Urinary bladder (tissue), 4 donors: ENCODE data around the gene SLC22A8. TPM values are rescaled to one million over a fixed set of nuclear protein-coding genes. Genes with fewer than 3 reads are reported as not detected.
"Not testable (repeated sequence)": the region's sequence is repeated elsewhere in the genome, so short reads cannot be mapped to it uniquely, and the experiment has no call there.

Experiments used
- DNase-seq: peaks from one replicate; pipeline ENCODE4 v3.0.0-alpha.2; 2015; ENCODE audit errors: extremely low spot score
- H3K27ac ChIP-seq: one replicate; pipeline ENCODE4 v1.5.1; 2013; ENCODE audit warnings: low read depth, mild to moderate bottlenecking, moderate library complexity
- H3K36me3 ChIP-seq: one replicate; pipeline ENCODE4 v1.6.1; 2013; ENCODE audit warnings: mild to moderate bottlenecking, moderate library complexity; ENCODE audit not compliant: insufficient read depth
- H3K4me1 ChIP-seq: one replicate; pipeline ENCODE4 v1.6.1; 2013; ENCODE audit warnings: mild to moderate bottlenecking, moderate library complexity; ENCODE audit not compliant: insufficient read depth
- H3K4me3 ChIP-seq: one replicate; pipeline ENCODE4 v1.5.1; 2013; ENCODE audit warnings: low read depth, low read length
- WGBS: extraction: QIAGEN DNeasy Blood & Tissue Kit; methylation state at CpG from one replicate; pipeline ENCODE4 v1.1.7; 2013; 5-methylcytosine and 5-hydroxymethylcytosine counted together
- polyA plus RNA-seq: library from polyadenylated mRNA; stranded (reverse); fragments of 200-250 nt; gene quantifications from one replicate; pipeline ENCODE4 v1.2.3, GENCODE V29; 2013
- total RNA-seq: library from RNA; depleted of rRNA; stranded (reverse); fragments of >200 nt; gene quantifications from one replicate; pipeline ENCODE4 v1.2.3, GENCODE V29; 2014
- donor health status: healthy with polysubstance abuse.
- donor health status: healthy.

The SLC22A8 gene
- total and polyA plus RNA-seq, 2 donors: not detected

- Histone ChIP-seq H3K27ac (no peak overlapping the region), H3K4me1 (no peaks in the 10 kb centered on the region), H3K4me3 (no peak overlapping the region), H3K36me3 (no peaks in the 10 kb centered on the region)
- 10% methylated on average over 9 of the region's 9 CpGs for WGBS
- no peak for DNase-seq
Measured at GRCh38 chr11:62974848-62975522, 40.7 kb downstream of the SLC22A8 start.

DNA sequence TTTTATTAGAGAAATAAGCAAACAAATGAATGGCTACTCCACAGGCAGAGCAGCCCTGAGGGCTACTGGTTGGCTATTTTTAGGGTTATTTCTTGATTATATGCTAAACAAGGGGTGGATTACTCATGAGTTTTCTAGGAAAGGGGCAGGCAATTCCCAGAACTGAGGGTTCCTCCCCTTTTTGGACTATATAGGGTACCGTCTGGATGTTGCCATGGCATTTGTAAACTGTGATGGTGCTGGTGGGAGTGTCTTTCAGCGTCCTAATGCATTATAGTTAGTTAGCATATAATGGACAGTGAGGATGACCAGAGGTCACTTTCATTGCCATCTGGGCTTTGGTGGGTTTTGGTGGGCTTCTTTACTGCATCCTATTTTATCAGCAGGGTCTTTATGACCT, 50.1 kb downstream of the SLC22A8 start:
- no peak for DNase-seq
- Histone ChIP-seq H3K36me3 (no peaks in the 10 kb centered on the region), H3K27ac (no peak overlapping the region), H3K4me3 (no peak overlapping the region), H3K4me1 (no peaks in the 10 kb centered on the region)
- 47% methylated on average over 2 of the region's 2 CpGs for WGBS

GRCh38 chr11:62962391-62962790, 53.2 kb downstream of the SLC22A8 start:
- no peak for DNase-seq
- WGBS: 75% methylated on average over 3 of the region's 3 CpGs

DNA sequence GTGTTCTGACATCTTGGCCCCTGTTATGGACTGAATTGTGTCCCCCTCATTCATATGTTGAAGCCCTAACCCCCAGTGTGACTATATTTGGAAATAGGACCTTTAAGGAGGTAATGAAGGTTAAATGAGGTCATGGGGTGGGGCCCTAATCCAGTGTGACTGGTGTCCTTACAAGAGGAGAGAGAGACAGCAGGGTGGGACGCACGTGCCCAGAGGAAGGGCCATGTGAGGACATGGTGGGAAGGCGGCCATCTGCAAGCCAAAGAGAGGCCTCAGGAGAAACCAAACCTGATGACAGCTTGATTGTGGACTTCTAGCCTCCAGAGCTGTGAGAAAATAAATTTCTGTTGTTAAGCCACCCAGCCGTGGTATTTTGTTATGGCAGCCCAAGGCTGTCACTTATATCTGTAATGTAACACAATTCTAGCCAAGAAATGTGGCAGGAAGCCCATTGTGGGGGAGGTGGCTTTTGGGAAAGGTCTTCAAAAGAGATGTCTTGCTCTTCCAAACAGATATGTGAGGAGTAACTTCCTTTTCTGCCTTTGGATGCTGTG, 54.5 kb downstream of the SLC22A8 start:
- no peaks in the 10 kb centered on the region for H3K36me3 ChIP-seq
- no peak overlapping the region for H3K27ac ChIP-seq
- WGBS: 80% methylated on average over 4 of the region's 4 CpGs
- DNase-seq: no peak
- H3K4me3 ChIP-seq: no peak overlapping the region
- H3K4me1 ChIP-seq: peaks cover 2% of the 10 kb centered on the region

More at GRCh38 chr11:62962391-62962790, 53.2 kb downstream of the SLC22A8 start:
- Histone ChIP-seq H3K36me3 (no peaks in the 10 kb centered on the region), H3K4me1 (peaks cover 2% of the 10 kb centered on the region), H3K27ac (no peak overlapping the region), H3K4me3 (no peak overlapping the region)

DNA sequence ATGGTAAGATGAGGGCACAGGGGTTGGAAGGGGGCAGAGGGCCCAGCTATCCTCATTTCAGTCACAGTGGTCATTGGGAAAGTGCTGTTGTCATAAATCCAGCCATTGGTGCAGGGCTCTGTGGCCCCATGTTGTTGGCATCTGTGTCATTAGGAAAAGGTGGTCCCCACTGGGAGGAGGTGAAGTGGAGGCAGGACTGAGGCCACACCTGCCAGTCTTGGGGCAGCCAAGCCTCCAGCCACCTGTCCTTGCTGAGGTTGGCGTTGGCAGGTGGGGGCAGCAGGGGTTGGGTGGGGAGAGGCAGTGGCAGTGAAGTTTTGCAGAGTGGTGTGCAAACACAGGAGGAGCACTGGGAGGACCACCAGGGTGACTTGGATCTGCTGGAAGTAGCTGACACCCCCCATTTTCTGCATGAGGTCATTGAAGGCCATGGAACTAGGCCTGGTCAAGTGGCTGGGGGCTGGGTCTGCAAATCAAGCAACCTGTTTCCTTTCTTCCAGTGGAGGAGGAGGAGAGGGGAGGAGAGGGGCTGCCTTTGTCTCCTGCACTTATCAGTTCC, 56.1 kb downstream of the SLC22A8 start:
- Histone ChIP-seq H3K4me3 (no peak overlapping the region), H3K27ac (no peak overlapping the region), H3K36me3 (no peaks in the 10 kb centered on the region), H3K4me1 (peaks cover 2% of the 10 kb centered on the region)
- DNase-seq: no peak
- WGBS: 98% methylated on average over 1 of the region's 1 CpG

DNA sequence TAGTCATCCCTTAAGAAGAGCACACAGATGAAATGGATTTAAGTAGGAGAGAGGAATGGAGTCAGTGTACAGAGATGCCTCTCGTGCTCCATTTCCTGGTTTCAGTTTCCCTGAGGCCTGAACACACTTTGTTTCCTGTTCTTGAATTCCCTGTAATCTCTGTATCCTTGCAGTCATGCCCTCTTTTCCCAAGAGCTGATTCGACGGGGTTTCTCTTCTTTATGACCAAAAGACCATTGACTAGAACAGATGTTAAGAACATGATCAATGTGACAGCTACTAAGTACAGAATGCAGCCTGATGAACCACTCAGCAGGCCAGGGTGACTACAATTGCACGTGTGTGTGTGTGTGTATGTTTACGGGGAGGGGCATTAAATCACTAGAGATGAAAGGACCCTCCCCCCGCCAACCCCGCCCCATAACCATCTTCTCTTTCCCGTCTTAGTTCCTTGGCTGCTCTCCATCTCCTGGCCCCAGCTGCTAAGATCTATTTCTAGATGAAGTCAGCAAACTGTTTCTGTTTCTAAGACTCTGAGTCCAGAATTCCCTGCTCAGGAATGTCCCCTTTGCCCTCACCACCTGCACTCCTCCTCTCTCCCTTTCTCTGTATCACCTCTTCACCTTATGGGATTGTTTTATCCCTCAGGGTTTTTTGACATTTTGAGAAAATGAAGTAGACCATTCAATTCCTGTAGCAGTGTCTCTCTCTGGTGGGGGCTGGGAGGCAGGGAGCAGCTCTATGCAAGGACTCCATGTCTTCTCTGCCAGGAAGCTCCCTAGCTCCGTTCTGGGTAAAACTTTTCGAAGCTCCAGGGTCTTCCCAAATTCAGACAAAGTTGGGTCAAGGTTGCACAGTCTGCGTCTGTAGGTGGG, 56.9 kb downstream of the SLC22A8 start:
- 18% methylated on average over 11 of the region's 11 CpGs for WGBS
- Histone ChIP-seq H3K36me3 (no peaks in the 10 kb centered on the region), H3K4me1 (peaks cover 2% of the 10 kb centered on the region), H3K27ac (no peak overlapping the region), H3K4me3 (no peak overlapping the region)
- peak; percentile 48 for DNase-seq

GRCh38 chr11:62957147-62957546, 58.5 kb downstream of the SLC22A8 start:
- Histone ChIP-seq H3K4me3 (no peak overlapping the region), H3K4me1 (peaks cover 2% of the 10 kb centered on the region), H3K27ac (no peak overlapping the region), H3K36me3 (no peaks in the 10 kb centered on the region)
- no peak for DNase-seq
- WGBS: 97% methylated on average over 2 of the region's 2 CpGs

- Histone ChIP-seq H3K27ac (no peak overlapping the region), H3K36me3 (no peaks in the 10 kb centered on the region), H3K4me3 (no peak overlapping the region), H3K4me1 (no peaks in the 10 kb centered on the region)
- WGBS: 76% methylated on average over 5 of the region's 5 CpGs
- no peak for DNase-seq
Measured at GRCh38 chr11:62954478-62954877, 61.2 kb downstream of the SLC22A8 start.

- no peaks in the 10 kb centered on the region for H3K36me3 ChIP-seq
- DNase-seq: no peak
- WGBS: 76% methylated on average over 4 of the region's 4 CpGs
- H3K4me1 ChIP-seq: no peaks in the 10 kb centered on the region
- H3K4me3 ChIP-seq: no peak overlapping the region
- H3K27ac ChIP-seq: no peak overlapping the region
Measured at GRCh38 chr11:62953811-62954210, 61.8 kb downstream of the SLC22A8 start.

DNA sequence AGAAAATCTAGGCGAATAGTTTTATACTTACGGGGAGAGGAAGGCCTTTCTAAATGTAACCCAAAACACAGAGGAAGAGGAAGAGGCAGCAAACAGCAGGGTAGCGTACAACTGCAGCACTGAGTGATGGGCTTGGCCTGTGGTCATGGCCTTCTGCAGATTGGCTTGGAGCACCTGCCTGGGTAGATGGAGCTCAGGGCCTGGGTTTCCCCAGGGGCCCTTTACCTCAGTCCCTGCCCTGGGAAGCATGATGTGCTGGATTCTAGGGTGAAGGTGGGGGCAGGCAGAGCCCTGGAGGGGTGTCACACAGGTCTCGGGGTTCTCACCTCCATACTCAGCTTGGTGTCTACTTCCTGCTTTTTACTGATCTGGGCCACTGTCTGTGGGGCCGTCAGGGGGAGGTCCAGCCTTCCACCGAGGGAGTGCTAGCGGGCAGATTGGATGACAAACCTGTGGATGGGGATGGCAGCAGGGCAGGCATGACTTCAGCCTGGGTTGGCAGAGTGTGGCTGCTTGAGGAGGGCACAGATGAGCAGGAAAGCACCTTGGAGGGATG, 66.8 kb downstream of the SLC22A8 start:
- no peaks in the 10 kb centered on the region for H3K4me1 ChIP-seq
- no peak overlapping the region for H3K27ac ChIP-seq
- no peak for DNase-seq
- WGBS: 76% methylated on average over 7 of the region's 7 CpGs
- no peaks in the 10 kb centered on the region for H3K36me3 ChIP-seq
- H3K4me3 ChIP-seq: no peak overlapping the region

GRCh38 chr11:62945538-62945937, 70.1 kb downstream of the SLC22A8 start:
- WGBS: 95% methylated on average over 10 of the region's 10 CpGs
- not testable (repeated sequence) for DNase-seq, H3K27ac ChIP-seq, H3K36me3 ChIP-seq, H3K4me1 ChIP-seq, H3K4me3 ChIP-seq
